GM21360 (cell line): Measurements from ENCODE around the gene ARL2BP.
"Not testable (repeated sequence)": the region's sequence is repeated elsewhere in the genome, so short reads cannot be mapped to it uniquely, and the experiment has no call there.

Source experiments
- ATAC-seq: cut with Tn5 transposase; IDR thresholded peaks from one replicate; pipeline ENCODE4 v1.9.1; 2021; ENCODE audit warnings: mild to moderate bottlenecking, moderate library complexity; ENCODE audit not compliant: unreplicated experiment

The ARL2BP gene

GRCh38 chr16:57262841-57263540 lies 17.9 kb downstream of the ARL2BP start:
- no peak for ATAC-seq

GRCh38 chr16:57263541-57264351 lies 18.7 kb downstream of the ARL2BP start:
- no peak for ATAC-seq

- ATAC-seq: no peak
These were observed 19.3 kb downstream of the ARL2BP start for GRCh38 chr16:57264381-57264780.

- no peak for ATAC-seq
These were observed 19.9 kb downstream of the ARL2BP start for GRCh38 chr16:57264950-57265371.

- no peak for ATAC-seq
These were observed 20.9 kb downstream of the ARL2BP start for GRCh38 chr16:57265850-57266530.

GRCh38 chr16:57266531-57267260 lies 21.6 kb downstream of the ARL2BP start:
- no peak for ATAC-seq

- ATAC-seq: not testable (repeated sequence)
These were observed 22.3 kb downstream of the ARL2BP start for GRCh38 chr16:57267343-57267742.

- no peak for ATAC-seq
These were observed 24.0 kb downstream of the ARL2BP start for GRCh38 chr16:57268804-57269800.

- ATAC-seq: no peak
These were observed 25.4 kb downstream of the ARL2BP start for GRCh38 chr16:57270221-57271062.

GRCh38 chr16:57271063-57271345 lies 25.9 kb downstream of the ARL2BP start:
- ATAC-seq: no peak

- no peak for ATAC-seq
These were observed 26.9 kb downstream of the ARL2BP start for GRCh38 chr16:57271867-57272495.

- no peak for ATAC-seq
These were observed 28.3 kb downstream of the ARL2BP start for GRCh38 chr16:57273359-57273758.

GRCh38 chr16:57273826-57274225 lies 28.8 kb downstream of the ARL2BP start:
- ATAC-seq: no peak

- not testable (repeated sequence) for ATAC-seq
These were observed 30.9 kb downstream of the ARL2BP start for GRCh38 chr16:57275946-57276345.

- ATAC-seq: no peak
These were observed 31.5 kb downstream of the ARL2BP start for GRCh38 chr16:57276596-57276995.

- no peak for ATAC-seq
These were observed 32.5 kb downstream of the ARL2BP start for GRCh38 chr16:57277586-57277985.

GRCh38 chr16:57278494-57278893 lies 33.4 kb downstream of the ARL2BP start:
- no peak for ATAC-seq

GRCh38 chr16:57279780-57280638 lies 35.0 kb downstream of the ARL2BP start:
- no peak for ATAC-seq
